PC-3 (cell line): ENCODE data around the gene GLTPD2. TPM values are rescaled to one million over a fixed set of nuclear protein-coding genes. Genes with fewer than 3 reads are reported as not detected.

Source experiments
- ATAC-seq: fragments of 200-7000 bp; cut with Tn5 transposase; 2 replicates; pipeline ENCODE4 v1.9.1; 2020; ENCODE audit warnings: mild to moderate bottlenecking, moderate library complexity
- BruUV-seq: library from RNA; stranded (reverse); fragments of 400-500 nt; replicated peaks from 2 replicates; lab custom pipeline; 2021; lab: Mats Ljungman, UMichigan
- CTCF ChIA-PET: fragments of 300-600 bp; sonication (Branson Sonifier 250); formaldehyde crosslinking; loops from one replicate; lab custom pipeline; 2022; ENCODE audit warnings: antibody characterized with exemption; lab: Charles Lee
- POLR2A ChIA-PET: fragments of 300-600 bp; sonication (Branson Sonifier 250); formaldehyde crosslinking; loops from one replicate; lab custom pipeline; 2022; ENCODE audit warnings: antibody characterized with exemption; ENCODE audit not compliant: unreplicated experiment; lab: Charles Lee
- DNase-seq: peaks from one replicate; pipeline ENCODE4 v3.0.0-alpha.2; 2015
- H2AFZ ChIP-seq: fragments of 300-600 bp; sonication (generic); 2 replicates; pipeline ENCODE4 v1.6.0; 2016; ENCODE audit warnings: antibody characterized with exemption, low read length
- H3F3A ChIP-seq: fragments of 300-600 bp; sonication (generic); one replicate; pipeline ENCODE4 v1.6.0; 2017; ENCODE audit warnings: antibody characterized with exemption, low read length, control low read depth, mild to moderate bottlenecking; ENCODE audit not compliant: unreplicated experiment
- H3K27ac ChIP-seq: fragments of 300-600 bp; sonication (generic); 2 replicates; pipeline ENCODE4 v1.5.1; 2016; ENCODE audit warnings: mild to moderate bottlenecking, low read length
- H3K27me3 ChIP-seq: fragments of 300-600 bp; sonication (generic); 2 replicates; pipeline ENCODE4 v1.6.1; 2016; ENCODE audit warnings: low read length, mixed read lengths
- H3K36me3 ChIP-seq: fragments of 300-600 bp; sonication (generic); 2 replicates; pipeline ENCODE4 v1.6.1; 2016; ENCODE audit warnings: low read depth, mixed run types, low read length, mixed read lengths
- H3K4me1 ChIP-seq: fragments of 300-600 bp; sonication (generic); 2 replicates; pipeline ENCODE4 v1.5.1; 2016; ENCODE audit warnings: low read length; ENCODE audit not compliant: insufficient read depth
- H3K4me2 ChIP-seq: fragments of 300-600 bp; sonication (generic); 2 replicates; pipeline ENCODE4 v1.6.0; 2016; ENCODE audit warnings: low read length
- H3K4me3 ChIP-seq: fragments of 300-600 bp; sonication (generic); 2 replicates; pipeline ENCODE4 v1.5.1; 2016; ENCODE audit warnings: mild to moderate bottlenecking, low read length, mixed read lengths
- H3K79me2 ChIP-seq: fragments of 300-600 bp; sonication (generic); 2 replicates; pipeline ENCODE4 v1.6.1; 2017; ENCODE audit warnings: low read length, mixed read lengths
- H3K9ac ChIP-seq: fragments of 300-600 bp; sonication (generic); 2 replicates; pipeline ENCODE4 v1.6.0; 2016; ENCODE audit warnings: mild to moderate bottlenecking, low read length
- H3K9me2 ChIP-seq: fragments of 300-600 bp; sonication (generic); replicated peaks from 2 replicates; pipeline ENCODE4 v1.6.1; 2016; ENCODE audit warnings: mixed run types, low read length, mixed read lengths
- H3K9me3 ChIP-seq: fragments of 300-600 bp; sonication (generic); 2 replicates; pipeline ENCODE4 v1.6.1; 2016; ENCODE audit warnings: low read length, mixed read lengths
- H4K20me1 ChIP-seq: fragments of 300-600 bp; sonication (generic); 2 replicates; pipeline ENCODE4 v1.6.1; 2016; ENCODE audit warnings: low read length, mixed read lengths
- EZH2 ChIP-seq: fragments of 300-600 bp; sonication (generic); IDR thresholded peaks from one replicate; pipeline ENCODE4 v1.6.1; 2017; ENCODE audit warnings: antibody characterized with exemption, mild to moderate bottlenecking, low read length; ENCODE audit not compliant: unreplicated experiment
- EZH2phosphoT487 ChIP-seq: fragments of 300-600 bp; sonication (generic); IDR thresholded peaks from 2 replicates; pipeline ENCODE4 v1.6.1; 2018; ENCODE audit warnings: mild to moderate bottlenecking, antibody characterized with exemption, low read length, borderline replicate concordance
- intact Hi-C: fragments of 100-400 bp; cut with micrococcal nuclease; formaldehyde crosslinking; loops from 2 replicates; pipeline ENCODE4 v1.9.0; 2023
- total RNA-seq: library from RNA; depleted of rRNA; stranded (reverse); fragments of >200 nt; gene quantifications from 2 replicates; pipeline ENCODE4 v1.2.3, GENCODE V29; 2014
- TF ChIP-seq, protein P1 (sequence below): fragments of 300-600 bp; sonication (generic); conservative IDR thresholded peaks from 2 replicates; pipeline ENCODE4 v1.5.1; 2017; ENCODE audit warnings: antibody characterized with exemption, low read depth, mild to moderate bottlenecking, low read length

The GLTPD2 gene
- total RNA-seq, 1 experiment from 2014 or later = not detected

DNA sequence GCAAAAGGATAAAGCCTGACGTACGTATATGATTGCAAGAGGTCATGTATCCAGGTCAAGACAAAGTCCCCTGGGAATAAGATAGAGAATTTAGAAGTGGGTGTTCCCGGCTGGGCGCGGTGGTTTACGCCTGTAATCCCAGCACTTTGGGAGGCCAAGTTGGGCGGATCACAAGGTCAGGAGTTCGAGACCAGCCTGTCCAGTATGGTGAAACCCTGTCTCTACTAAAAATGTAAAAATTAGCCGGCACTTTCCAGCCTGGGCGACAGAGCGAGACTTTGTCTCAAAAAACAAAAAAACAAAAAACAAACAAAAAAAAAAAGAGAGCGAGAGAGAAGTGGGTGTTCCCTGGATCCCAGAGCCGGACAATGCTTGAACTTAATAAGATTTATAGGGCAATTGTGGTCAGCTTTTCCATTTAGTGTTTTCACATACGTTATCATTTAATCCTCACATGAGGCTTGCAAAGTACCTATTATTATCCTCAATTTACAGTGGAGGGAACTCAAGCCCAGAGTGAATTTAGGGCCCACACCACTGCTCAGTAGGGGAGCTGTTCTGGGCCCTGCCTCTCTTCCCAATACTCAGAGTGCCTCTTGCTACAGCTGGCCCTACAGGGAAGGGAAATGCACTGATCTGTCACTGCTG is 481 bp upstream of the GLTPD2 start:
- peaks cover 8% of the 10 kb centered on the region for H3K79me2 ChIP-seq
- BruUV-seq = no TSS peak
- POLR2A ChIA-PET = no interaction called here

DNA sequence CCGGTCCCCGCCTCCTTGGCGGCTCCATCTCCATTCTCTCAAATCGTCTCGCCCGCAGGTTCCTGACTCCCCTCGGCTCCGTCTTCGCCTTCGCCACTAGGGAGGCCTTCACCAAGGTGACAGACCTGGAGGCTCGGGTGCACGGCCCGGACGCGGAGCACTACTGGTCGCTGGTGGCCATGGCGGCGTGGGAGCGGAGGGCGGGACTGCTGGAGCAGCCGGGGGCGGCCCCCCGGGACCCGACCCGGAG is 862 bp downstream of the GLTPD2 start:
- Histone ChIP-seq H3K4me3 (peak overlapping the region; percentile 89), H3K4me2 (peak overlapping the region; percentile 95), H3K27me3 (no peaks in the 10 kb centered on the region), H4K20me1 (no peaks in the 10 kb centered on the region), H3K9ac (peak overlapping the region; percentile 74), H3K9me3 (no peaks in the 10 kb centered on the region), H2AFZ (peak overlapping the region; percentile 91), H3K27ac (peak overlapping the region; percentile 77), H3F3A (no peaks in the 10 kb centered on the region), H3K36me3 (no peaks in the 10 kb centered on the region), H3K4me1 (peaks cover 16% of the 10 kb centered on the region), H3K79me2 (peaks cover 8% of the 10 kb centered on the region), H3K9me2 (no peaks in the 10 kb centered on the region)
- DNase-seq = no peak
- no peak; the same call in 1 of the 2 replicates for ATAC-seq
- no TSS peak for BruUV-seq
- POLR2A ChIA-PET = no interaction called here
- CTCF ChIA-PET = interaction anchor here (0.6 kb wide), 1 partner anchor 58 kb away, joined by 3 read pairs; the partner anchor contains the start of gene MED11
- TF ChIP-seq EZH2 = no peak
- no peak for TF ChIP-seq EZH2phosphoT487
- TF ChIP-seq, protein P1, sequence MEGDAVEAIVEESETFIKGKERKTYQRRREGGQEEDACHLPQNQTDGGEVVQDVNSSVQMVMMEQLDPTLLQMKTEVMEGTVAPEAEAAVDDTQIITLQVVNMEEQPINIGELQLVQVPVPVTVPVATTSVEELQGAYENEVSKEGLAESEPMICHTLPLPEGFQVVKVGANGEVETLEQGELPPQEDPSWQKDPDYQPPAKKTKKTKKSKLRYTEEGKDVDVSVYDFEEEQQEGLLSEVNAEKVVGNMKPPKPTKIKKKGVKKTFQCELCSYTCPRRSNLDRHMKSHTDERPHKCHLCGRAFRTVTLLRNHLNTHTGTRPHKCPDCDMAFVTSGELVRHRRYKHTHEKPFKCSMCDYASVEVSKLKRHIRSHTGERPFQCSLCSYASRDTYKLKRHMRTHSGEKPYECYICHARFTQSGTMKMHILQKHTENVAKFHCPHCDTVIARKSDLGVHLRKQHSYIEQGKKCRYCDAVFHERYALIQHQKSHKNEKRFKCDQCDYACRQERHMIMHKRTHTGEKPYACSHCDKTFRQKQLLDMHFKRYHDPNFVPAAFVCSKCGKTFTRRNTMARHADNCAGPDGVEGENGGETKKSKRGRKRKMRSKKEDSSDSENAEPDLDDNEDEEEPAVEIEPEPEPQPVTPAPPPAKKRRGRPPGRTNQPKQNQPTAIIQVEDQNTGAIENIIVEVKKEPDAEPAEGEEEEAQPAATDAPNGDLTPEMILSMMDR = no peak
- intact Hi-C loops = no loop called here

More for the DNA sequence above, 481 bp upstream of the GLTPD2 start:
- peaks cover 16% of the 10 kb centered on the region for H3K4me1 ChIP-seq
- DNase-seq = no peak
- no peak for ATAC-seq
- H4K20me1 ChIP-seq = no peaks in the 10 kb centered on the region
- peak overlapping the region; percentile 95 for H3K4me2 ChIP-seq
- no peaks in the 10 kb centered on the region for H3F3A ChIP-seq
- no peak overlapping the region for H2AFZ ChIP-seq
- H3K9me2 ChIP-seq = no peaks in the 10 kb centered on the region
- peak overlapping the region; percentile 89 for H3K4me3 ChIP-seq
- no peaks in the 10 kb centered on the region for H3K36me3 ChIP-seq
- no peaks in the 10 kb centered on the region for H3K27me3 ChIP-seq
- CTCF ChIA-PET = interaction anchor here (0.9 to 1.0 kb wide), 2 partner anchors 78 to 101 kb away, joined by 3 to 11 read pairs; partner anchors contain the start of gene ARRB2
- TF ChIP-seq, protein P1 = no peak
- TF ChIP-seq EZH2 (no peak), EZH2phosphoT487 (no peak)
- no peak overlapping the region for H3K27ac ChIP-seq
- intact Hi-C loops = no loop called here
- H3K9ac ChIP-seq = peak overlapping the region; percentile 74; the same call in 1 of the 2 replicates
- H3K9me3 ChIP-seq = no peaks in the 10 kb centered on the region
